ENCODE data around the gene ZNF717.
"Not testable (repeated sequence)": the region's sequence is repeated elsewhere in the genome, so short reads cannot be mapped to it uniquely, and the experiment has no call there.

Gene ZNF717

DNA sequence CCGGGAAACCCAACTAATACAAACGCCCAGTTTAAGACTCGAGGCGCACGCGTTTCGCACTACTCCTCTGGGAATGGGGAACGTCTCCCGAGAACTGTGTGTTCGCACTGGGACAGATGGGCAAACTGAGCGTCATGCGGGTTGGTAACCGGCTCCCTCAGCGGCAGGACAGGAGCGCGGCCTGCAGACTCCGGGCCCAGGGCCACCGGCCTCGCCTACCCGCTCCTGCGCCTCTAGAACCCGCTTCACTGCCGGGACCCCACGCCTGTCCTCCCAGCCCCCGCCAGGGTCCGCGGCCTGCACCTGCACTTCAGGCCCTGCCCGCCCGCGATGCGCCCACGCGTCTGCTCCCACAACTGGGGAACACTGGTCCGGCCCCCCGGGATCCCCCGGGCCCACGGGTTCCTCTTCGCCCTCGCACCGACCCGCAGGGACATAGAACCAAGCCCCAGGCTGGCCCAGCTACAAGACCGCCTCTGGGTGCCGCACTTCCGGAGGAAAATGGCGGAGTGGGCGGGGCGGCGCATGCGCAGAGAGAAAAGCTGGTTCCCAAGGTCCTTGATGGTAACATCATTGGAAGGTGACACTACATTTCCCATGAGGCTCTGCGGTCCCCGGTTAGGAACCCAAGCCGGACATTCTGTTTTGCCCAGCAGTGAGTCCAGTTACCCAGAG lies at the start of gene ZNF717:
TSS of gene ZNF717 (minus strand) at position 469 of the 675 bp plus-strand sequence. CDS start 2,187 bp downstream, outside the sequence.
- peak; percentile 97 for DNase-seq

- not testable (repeated sequence) for DNase-seq
Observed at GRCh38 chr3:75831076-75831475, 45.7 kb upstream of the ZNF717 start.

GRCh38 chr3:75818019-75818418 lies 32.7 kb upstream of the ZNF717 start:
- DNase-seq = not testable (repeated sequence)

GRCh38 chr3:75816287-75817180 lies 31.2 kb upstream of the ZNF717 start:
- not testable (repeated sequence) for DNase-seq

DNA sequence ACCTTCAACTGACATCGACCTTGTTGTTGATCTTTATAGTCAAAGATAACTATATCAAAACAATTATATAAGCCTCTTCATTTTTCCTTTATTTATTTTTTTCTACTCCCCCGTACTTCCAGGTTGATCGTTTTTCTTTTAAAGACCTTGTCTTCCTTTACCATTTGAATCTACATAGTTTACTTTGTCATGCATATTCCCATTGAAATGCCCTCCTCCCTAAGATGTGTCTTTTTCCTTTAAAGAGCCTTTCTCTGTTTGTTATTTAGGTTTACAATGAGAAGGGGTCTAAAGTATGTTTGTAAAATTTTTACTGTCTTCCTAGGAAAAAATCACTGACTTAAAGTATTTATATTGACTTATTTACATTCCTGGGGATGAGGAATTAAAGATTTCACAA lies 29.4 kb upstream of the ZNF717 start:
- no peak for DNase-seq

- DNase-seq = no peak
Observed at GRCh38 chr3:75782506-75782905, 2.8 kb downstream of the ZNF717 start.

DNA sequence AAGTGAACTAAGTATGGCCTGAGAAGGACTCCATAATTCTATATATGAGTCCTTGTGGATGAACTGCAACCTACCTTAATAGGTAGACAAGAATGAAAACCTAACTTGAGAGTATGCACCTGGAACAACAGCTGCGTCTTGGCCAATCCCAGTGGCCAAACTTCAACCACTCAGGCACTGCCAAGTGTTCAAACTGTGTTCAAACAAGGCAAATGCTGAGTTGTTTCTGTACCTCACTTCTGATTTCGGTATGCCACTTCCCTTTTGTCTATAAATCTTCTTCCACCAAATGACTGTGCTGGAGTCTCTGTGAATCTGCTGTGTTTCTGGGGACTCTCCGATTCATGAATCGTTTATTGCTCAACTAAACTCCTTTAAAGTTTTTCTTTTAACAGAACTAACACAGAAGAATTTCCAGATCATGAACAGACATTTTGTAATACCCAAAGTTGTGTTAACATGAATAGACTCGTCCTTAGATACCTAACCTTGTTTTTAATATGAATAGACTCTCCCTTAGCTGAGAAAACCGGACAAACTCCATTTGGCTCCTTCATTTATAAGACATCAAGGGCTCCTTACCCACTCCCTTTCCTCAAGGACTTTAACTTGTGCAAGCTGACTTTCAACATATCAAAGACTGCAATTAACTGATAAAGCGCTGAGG lies 4.1 kb downstream of the ZNF717 start:
- peak; percentile 28 for DNase-seq

- not testable (repeated sequence) for DNase-seq
Observed at GRCh38 chr3:75777742-75778141, 7.6 kb downstream of the ZNF717 start.

- DNase-seq = not testable (repeated sequence)
Observed at GRCh38 chr3:75771631-75772030, 13.7 kb downstream of the ZNF717 start.

DNA sequence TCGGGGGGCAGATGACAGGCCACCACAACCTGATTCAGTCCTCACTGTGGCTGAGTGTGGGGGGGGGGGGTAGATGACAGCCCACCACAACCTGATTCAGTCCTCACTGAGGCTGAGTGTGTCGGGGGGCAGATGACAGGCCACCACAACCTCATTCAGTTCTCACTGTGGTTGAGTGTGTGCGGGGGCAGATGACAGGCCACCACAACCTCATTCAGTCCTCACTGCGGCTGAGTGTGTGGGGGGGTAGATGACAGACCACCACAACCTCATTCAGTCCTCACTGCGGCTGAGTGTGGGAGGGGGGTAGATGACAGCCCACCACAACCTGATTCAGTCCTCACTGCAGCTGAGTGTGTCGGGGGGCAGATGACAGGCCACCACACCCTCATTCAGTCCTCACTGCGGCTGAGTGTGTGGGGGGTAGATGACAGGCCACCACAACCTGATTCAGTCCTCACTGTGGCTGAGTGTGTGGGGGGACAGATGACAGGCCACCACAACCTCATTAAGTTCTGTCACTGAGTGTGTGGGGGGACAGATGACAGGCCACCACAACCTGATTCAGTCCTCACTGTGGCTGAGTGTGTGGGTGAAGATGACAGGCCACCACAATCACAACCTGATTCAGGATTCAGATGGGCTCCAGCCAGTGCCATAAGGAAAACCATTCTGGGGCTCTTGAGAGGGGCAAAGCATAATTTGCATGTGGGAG lies 16.9 kb downstream of the ZNF717 start:
- peak; percentile 25 for DNase-seq

DNA sequence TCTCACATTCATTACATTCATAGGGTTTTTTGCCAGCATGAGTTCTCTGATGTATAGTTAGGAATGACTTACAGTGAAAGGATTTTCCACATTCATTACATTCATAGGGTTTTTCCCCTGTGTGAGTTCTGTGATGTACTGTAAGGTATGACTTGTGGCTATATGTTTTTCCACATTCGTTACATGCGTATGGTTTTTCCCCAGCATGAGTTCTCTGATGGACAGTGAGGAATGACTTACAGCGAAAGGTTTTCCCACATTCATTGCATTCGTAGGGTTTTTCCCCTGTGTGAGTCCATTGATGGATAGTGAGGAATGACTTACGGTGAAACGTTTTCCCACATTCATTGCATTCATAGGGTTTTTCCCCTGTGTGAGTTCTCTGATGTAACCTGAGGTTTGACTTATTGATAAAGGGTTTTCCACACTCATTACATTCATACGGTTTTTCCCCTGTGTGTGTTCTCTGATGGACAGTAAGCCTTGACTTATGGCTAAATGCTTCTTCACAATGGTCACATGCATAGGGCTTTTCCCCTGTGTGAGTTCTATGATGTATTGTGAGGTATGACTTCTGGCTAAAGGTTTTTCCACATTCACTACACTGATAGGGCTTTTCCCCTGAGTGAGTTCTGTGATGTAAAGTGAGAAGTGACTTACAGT lies 47.4 kb downstream of the ZNF717 start:
- DNase-seq = no peak

- DNase-seq = no peak
Observed at GRCh38 chr3:75727985-75728384, 57.4 kb downstream of the ZNF717 start.

DNA sequence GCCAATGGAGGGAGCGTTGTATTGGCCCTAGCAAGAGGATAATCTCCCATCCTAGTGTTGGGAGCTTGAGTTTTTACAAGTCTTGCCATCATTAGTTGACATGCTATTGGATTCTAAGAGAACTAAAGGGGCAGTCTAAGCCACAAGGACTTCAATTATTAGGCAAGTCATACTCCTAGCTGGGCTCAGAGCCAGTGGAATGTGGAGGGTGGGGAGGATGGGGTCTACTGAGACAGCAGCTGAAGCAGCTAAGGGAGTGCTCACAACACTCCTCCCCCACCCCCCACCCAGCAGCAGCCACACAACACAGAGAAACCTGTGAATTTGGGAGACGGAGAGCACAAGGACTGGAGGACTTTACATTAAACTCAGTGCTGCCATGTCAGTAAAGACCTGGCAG lies 93.3 kb downstream of the ZNF717 start:
- no peak for DNase-seq

DNA sequence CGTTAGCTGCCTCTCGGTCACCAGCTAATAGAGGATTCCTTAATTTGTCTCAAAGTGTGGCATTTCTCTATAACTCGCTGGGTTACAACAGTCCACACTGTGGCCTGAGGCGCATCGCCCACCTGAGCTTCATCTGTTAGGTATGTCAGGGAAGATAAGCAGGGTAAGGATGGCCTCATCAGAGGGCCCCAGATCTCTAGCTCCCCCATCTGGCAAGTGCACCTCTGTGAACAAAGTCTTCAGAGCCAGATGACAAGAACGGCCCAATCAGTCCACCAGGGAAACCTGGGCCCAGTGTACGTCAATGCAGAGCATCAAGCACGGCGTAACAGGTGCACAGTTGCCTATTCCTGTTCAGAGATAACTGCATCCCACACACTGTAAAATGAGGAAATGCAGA lies 98.0 kb downstream of the ZNF717 start:
- no peak for DNase-seq
